D721Med (cell line): ENCODE results near the gene ADAM19.

Experiments
- DNase-seq: peaks from one replicate; pipeline ENCODE4 v3.0.0; 2011; ENCODE audit warnings: low spot score; ENCODE audit not compliant: insufficient read length
- FAIRE-seq: peaks from 2 replicates; lab custom pipeline; 2011; peaks lifted over from hg19 to GRCh38; lab: Jason Lieb, UNC
- TF ChIP-seq, protein P1 (sequence below): IDR thresholded peaks from 2 replicates; pipeline ENCODE4 v1.5.1; 2012; ENCODE audit warnings: mild to moderate bottlenecking, control low read depth; ENCODE audit not compliant: insufficient read depth; ENCODE audit errors: missing control alignments

ADAM19 gene

DNA sequence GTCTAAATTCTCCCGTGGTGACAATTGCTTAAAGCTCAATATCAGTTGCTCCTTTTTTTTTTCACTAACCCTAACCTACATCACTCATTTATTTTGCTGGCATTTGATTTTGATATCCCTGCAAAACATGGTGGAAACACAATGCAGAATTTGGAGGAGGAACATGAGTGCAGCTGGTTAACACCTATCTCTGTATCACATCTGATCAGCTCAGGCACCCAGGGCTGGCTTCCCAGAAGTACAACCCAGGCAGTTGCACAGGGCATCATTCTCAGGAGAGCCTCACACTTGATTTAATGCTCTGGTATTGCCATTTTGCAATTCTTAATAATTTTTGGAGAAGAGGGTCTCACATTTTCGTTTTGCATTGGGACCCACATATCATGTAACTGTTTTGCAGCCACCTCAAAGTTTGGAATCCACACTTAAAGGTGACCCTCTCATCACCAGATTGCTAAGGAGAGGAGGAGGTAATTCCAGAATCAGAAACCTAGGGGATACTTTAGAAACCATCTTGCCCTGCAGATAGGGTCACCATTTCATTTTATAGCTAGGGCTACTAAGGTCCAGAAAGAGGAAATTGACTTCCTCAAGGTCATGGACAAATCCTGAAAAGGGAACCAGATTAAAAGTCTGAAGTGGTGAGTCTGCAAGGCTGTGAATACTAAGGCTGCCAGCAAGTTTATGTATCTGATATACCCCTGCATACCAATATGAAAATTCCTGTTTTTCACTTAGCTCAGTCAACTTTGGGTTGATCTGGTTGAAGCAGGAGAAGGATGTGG, 19.3 kb upstream of the ADAM19 start:
- DNase-seq (no peak), FAIRE-seq (no peak)
- TF ChIP-seq, protein P1, sequence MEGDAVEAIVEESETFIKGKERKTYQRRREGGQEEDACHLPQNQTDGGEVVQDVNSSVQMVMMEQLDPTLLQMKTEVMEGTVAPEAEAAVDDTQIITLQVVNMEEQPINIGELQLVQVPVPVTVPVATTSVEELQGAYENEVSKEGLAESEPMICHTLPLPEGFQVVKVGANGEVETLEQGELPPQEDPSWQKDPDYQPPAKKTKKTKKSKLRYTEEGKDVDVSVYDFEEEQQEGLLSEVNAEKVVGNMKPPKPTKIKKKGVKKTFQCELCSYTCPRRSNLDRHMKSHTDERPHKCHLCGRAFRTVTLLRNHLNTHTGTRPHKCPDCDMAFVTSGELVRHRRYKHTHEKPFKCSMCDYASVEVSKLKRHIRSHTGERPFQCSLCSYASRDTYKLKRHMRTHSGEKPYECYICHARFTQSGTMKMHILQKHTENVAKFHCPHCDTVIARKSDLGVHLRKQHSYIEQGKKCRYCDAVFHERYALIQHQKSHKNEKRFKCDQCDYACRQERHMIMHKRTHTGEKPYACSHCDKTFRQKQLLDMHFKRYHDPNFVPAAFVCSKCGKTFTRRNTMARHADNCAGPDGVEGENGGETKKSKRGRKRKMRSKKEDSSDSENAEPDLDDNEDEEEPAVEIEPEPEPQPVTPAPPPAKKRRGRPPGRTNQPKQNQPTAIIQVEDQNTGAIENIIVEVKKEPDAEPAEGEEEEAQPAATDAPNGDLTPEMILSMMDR: no peak

DNA sequence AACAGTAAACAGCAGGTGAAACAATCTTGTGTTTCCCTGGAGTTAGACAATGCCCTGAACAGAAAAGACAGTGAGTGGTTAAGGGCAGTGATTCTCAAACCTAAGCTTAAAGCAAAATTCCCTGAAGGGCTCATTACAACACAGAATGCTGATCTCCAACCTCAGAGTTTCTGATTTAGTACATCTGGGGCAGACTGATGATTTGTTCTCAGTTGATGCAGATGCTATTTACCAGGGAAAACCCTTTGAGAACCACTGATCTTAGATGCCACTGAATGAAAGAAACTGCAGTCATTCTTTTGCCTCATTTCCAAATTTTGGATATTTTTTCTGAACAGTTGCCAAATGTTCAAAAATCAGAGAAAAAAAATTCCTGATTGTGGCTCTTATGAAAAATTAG, 18.7 kb upstream of the ADAM19 start:
- TF ChIP-seq, protein P1: no peak
- no peak for DNase-seq
- FAIRE-seq: no peak

DNA sequence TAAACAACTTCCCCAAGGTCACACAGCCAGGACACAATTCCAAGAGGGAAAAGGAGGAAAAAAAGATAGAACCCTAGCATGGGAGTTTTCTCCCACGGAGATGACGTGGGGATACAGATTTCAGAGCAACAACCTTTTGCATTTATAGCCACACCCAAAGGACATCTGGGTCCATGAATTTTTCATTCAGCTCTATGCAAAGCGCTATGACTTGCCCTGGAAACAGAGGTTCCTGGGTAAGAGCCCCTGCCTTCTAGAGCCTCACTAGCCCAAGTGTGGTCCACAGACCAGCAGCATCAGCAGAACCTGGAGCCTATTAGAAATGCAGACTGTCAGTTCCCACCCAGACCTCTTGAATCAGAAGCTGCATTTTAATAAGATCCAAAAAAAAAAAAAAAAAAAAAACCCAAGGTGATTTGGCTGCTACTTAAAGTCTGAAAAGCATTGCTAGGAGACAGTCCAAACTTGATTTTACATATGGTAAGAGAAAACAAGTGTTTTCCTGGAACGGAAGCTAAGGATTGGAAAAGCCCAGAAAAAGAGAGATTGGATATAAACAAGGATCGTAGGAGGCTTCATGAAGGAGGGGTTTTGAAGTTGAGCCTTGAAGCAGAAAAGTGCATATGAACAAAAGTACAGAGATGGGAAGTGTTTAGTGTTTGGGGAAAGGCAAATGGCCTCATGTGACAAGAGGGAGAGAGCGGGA, 17.6 kb upstream of the ADAM19 start:
- TF ChIP-seq, protein P1: no peak
- DNase-seq (no peak), FAIRE-seq (no peak)

DNA sequence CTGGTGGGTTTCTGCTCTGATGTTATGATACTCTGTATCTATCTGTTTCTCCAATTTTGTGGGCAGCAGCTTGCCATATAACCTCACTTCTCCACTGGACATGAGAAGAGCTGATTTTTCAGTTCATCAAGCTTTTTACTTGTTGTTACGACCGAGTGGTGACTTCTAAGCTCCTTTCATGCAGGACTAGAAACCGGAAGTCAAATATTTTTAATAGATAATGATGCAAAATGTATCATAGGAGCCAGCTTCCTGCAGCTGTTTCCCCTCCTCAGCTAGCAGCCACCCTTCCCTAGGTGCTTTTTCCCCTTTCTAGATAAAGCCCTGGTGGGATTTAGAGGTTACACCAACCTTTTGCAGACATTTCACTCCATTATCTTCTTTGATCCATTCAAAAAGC, 17.0 kb upstream of the ADAM19 start:
- TF ChIP-seq, protein P1: no peak
- FAIRE-seq (no peak), DNase-seq (no peak)

DNA sequence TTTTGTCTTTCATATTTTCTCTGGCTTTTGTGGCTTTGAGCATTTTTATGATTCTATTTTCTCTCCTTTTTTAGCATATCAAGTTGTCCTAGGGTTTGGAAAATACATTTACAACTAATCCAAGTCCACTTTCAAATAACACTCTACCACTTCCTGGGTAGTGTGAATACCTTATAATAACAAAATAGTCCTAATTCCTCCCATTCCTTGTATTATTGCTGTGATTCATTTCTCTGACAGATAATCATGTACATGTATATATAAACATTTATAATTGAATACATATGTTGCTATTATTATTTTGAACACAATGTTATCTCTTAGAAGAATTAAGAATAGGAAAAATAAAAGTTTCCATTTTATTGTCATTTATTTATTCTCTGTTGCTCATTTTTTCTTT, 14.9 kb upstream of the ADAM19 start:
- no peak for FAIRE-seq
- TF ChIP-seq, protein P1: no peak
- DNase-seq: no peak

DNA sequence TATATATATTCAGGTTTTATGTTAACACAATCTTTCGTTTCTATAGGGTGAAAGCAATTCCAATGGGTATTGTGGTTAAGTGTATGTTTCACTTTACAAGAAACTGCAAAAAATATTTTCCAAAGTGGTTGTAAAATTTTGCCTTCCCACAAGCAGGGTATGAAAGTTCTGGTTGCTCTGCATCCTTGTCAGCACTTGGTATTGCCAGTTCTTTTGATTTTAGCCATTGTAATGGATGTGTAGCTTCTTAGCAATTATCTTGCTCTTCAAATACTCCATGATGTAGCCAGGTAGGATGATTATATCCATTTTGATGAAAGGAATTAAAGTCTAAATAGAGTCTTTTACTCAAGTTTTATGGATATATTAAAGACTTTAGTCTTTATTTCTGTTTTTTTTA, 9.1 kb upstream of the ADAM19 start:
- DNase-seq: no peak
- TF ChIP-seq, protein P1: no peak
- FAIRE-seq: no peak
